GM18873 (cell line): ENCODE data around the gene TEX44.

ENCODE experiments used
- ATAC-seq: cut with Tn5 transposase; IDR thresholded peaks from one replicate; pipeline ENCODE4 v1.9.1; 2021; ENCODE audit warnings: mild to moderate bottlenecking, moderate library complexity, moderate number of reproducible peaks; ENCODE audit not compliant: unreplicated experiment, low FRiP score

Gene TEX44

DNA sequence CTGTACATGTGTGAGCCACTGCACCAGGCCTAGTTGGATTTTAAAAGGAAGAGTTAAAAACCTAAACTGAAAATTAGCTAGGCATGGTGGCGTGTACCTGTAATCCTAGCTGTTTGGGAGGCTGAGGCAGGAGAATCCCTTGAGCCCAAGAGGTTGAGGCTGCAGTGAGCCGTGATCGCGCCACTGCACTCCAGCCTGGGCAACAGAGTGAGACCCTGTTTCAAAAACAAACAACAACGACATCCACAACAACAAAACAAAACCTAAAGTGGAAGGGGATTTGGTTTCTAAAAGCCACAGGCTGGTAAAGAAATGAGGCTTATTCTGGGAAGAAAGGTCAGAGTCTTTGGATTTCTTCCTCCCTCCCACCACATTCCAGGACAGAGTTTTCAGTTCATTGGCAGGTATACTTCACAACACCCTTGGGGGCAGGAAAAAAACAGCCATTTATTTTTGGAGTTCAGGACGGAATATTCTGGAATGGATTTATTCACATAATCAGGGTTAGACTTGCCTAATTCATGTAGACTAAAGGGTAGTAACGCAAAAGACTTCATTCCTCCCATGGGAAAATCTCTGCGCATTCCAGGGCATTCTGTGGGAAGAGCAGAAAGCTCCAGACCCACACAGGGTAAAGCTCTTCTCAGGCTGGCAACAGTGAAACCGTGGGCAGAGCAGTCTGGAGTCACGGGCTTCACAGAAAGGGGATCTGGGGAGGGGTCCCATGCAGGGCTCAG, 34.9 kb downstream of the TEX44 start:
- ATAC-seq = no peak

- no peak for ATAC-seq
Measured at GRCh38 chr2:231632559-231633142, 40.0 kb downstream of the TEX44 start.

DNA sequence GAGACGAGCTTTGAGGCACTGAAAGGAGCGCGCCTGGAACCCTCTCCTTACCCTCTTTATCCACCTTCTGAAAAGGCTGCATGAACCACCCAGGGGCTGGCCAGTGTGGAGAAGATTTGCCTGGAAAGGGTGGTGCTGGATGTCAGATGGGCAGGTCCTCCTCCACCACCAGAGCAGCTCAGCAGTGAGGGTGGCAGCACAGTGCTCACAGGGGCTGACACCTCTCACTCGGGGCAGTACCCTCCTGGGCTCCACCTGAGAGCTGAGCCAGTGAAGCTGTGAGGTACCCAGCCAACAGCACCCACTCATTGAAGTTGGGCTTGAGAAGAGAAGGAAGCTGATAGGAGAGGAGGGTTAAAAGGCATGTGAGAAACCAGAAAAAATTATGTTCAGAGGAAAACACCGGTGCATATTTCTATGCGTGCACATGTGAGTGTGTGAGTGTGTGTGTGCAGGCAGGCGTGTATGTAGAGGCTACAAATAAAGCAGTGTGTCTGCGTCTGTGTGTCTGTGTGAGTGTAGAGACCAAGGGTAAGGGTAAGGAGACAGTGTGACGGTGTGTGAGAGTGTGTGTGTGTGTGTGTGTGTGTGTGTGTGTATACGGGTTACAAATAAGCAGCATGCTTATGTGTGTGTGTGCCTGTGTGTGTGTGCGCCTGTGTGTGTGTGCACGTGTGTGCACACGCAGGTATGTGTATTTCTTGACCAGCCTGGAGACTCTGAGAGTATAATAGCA, 40.7 kb downstream of the TEX44 start:
- ATAC-seq = no peak

DNA sequence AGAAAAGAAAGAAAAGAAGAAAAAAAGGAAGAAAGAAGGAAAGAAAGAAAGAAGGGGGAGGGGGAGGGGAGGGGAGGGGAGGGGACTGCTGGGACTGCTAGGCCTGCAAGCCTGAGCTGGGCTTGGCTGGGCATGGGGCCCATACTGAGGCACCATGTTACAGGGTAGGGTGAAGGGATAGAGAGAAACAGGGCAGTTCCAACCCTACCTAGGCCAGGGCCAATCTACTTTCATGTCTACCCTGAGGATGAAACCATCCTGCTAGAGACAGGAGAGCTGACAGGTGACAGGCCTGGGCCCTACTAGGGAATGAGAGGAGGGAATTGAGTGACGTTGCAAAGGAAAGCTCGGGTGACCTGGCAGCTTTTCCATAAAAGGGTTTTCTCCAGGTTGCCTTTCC, 41.7 kb downstream of the TEX44 start:
- no peak for ATAC-seq

DNA sequence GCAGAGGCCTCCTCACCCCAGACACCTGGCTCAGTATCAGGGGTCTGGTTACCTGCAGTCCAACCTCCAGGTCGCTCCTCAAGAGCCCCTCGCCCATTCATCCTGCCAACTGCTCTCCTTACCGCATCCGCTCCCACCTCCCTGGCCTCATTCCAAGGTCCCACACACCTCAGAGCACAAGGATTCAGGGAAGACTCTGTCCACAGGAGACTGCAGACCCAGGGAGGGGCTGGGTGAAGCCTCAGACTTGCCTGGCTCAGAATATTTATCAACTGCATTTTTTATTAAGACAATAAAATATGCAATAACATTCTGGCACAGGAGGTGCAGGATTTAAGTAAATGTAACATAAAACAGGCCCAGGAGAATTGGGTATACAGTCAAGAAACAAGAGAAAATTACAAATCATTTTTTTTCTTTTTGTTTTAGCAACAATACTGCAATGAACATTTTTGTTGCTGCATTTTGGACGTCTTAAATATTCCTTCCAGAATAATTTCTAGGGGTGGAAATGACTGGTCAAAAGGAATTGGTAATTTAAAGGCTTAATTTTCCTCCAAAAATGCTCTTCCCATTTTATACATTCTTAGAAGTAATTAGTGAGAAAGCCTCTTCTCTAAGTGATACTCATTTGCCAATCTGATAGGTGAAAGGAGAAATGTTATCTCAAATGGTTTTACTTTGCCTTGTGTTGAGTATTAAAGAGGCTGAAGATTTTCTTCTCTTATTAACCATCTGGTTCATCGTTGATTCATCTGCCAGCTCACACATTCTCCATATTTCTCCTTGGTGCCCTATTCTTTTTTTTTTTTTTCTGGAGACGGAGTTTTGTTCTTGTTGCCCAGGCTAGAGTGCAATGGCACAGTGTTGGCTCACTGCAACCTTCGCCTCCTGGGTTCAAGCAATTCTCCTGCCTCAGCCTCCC, 42.5 kb downstream of the TEX44 start:
- ATAC-seq = no peak

DNA sequence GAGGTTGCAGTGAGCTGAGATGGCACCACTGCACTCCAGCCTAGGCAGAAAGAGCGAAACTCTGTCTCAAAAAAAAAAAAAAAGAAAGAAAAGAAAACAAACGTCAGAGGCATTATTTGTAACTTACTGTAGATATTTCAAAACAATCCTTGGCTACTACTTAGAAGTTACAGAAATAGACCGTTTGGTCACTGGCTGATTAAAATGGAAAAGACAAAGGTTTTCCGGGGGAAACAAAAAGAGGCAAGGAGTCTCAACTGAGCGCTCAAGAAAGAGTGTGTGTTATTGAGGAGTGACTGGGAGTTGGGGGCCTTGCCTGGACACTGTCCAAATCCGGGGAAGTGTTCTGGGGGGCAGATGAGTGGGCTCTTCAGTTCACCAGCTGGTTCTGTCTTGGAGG, 47.6 kb downstream of the TEX44 start:
- no peak for ATAC-seq

GRCh38 chr2:231640641-231641111, 48.0 kb downstream of the TEX44 start:
- ATAC-seq = no peak

DNA sequence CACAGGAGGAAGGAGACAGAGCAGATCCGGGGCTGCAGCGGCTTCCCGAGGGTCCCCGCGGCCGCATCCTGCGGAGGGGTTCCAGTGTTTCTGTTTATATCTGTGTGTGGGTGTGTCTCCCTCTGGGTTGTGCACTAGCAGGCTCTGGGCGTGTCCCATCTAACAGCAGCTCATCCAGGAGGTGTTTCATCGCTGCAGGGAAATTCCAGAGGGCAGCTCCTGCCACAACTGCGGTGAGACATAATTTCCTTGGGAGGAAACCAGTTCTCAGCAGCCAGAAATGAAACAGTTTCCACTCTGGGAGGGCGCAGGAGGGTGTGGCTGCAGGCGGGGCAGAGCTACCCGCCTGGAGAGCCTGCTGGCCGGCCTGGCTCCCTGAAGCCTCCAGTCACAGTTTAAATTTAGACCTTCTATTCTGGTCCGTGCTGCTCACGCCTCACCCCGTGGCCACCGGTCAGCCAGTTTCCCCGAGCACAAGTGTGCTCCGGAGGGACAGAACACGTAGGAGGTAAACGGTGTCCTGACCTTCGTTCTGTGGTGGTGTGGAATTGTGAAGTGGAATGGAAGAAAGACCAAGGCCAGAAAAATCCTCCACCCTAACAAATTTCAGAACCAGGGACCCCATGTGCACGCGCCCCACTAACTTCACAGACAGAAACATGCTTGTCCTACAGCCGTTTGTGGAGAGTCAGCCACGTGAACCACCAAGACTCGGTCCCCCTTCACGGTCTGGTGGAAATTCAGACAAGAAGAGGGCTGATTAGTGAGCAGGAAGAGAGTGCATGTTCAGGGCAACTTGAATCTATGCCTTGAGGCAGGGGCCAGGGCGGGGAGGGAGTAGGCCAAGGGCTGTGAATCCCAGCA, 50.2 kb downstream of the TEX44 start:
- no peak for ATAC-seq

- ATAC-seq = no peak
Measured at GRCh38 chr2:231643495-231643888, 50.8 kb downstream of the TEX44 start.
